Choroid plexus epithelial cell (primary cell): ENCODE data around the gene CACNA1D.

Experiments
- DNase-seq: peaks from one replicate; pipeline ENCODE4 v3.0.0-alpha.2; 2010; ENCODE audit warnings: low read depth
- H3K4me3 ChIP-seq: 2 replicates; pipeline ENCODE4 v1.5.1; 2011; ENCODE audit warnings: low read depth, mild to moderate bottlenecking, control low read depth, low read length, moderate library complexity
- CTCF ChIP-seq: conservative IDR thresholded peaks from 2 replicates; pipeline ENCODE4 v1.5.1; 2011; ENCODE audit warnings: low read depth, mild to moderate bottlenecking, control low read depth, inconsistent platforms, low read length, moderate library complexity

CACNA1D gene

GRCh38 chr3:53858096-53858741 is 363.8 kb downstream of the CACNA1D start:
- no peak overlapping the region for H3K4me3 ChIP-seq
- DNase-seq = no peak
- peak; percentile 23 for TF ChIP-seq CTCF

GRCh38 chr3:53859178-53859577 is 364.8 kb downstream of the CACNA1D start:
- DNase-seq = no peak
- H3K4me3 ChIP-seq = no peak overlapping the region
- no peak for TF ChIP-seq CTCF

GRCh38 chr3:53860196-53860595 is 365.8 kb downstream of the CACNA1D start:
- no peak overlapping the region for H3K4me3 ChIP-seq
- TF ChIP-seq CTCF = no peak
- no peak for DNase-seq

GRCh38 chr3:53862241-53862640 is 367.8 kb downstream of the CACNA1D start:
- TF ChIP-seq CTCF = no peak
- DNase-seq = no peak
- no peak overlapping the region for H3K4me3 ChIP-seq

- TF ChIP-seq CTCF = no peak
- no peak for DNase-seq
Observed at GRCh38 chr3:53863145-53863544, 368.7 kb downstream of the CACNA1D start.

More at GRCh38 chr3:53863145-53863544, 368.7 kb downstream of the CACNA1D start:
- H3K4me3 ChIP-seq = no peak overlapping the region
